Measurements from ENCODE around the gene SERPINE3.

DNA sequence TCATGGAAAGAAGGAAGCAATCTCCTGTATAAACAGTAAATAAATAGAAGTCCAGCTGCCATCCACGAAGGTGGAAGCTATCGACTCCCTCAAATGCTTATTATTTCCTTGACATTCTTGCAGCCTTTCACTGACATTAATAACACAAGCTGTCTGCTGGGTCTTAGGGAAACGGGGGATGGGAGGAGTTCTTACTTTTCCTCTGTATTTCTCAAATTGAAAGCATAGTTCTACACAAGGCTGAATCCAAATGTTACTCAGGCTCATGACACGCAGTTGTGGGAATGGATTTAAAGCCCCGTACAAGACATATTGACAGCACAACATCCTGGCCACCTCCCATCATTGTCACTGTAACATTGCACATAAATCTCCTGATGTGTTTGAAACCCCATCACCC, 4.0 kb downstream of the SERPINE3 start:
- TF ChIP-seq CTCF (IDR thresholded peaks at IDR 0.05): no peak
- no peak for TF ChIP-seq POLR2AphosphoS5 (IDR thresholded peaks at IDR 0.05)
- TF ChIP-seq POLR2A (IDR thresholded peaks at IDR 0.05): no peak
